Caco-2 (cell line): ENCODE data around the gene PLSCR1. TPM values are rescaled to one million over a fixed set of nuclear protein-coding genes. Genes with fewer than 3 reads are reported as not detected.

Experiments
- BruUV-seq: library from RNA; stranded (reverse); fragments of 400-500 nt; replicated peaks from 2 replicates; lab custom pipeline; 2021; lab: Mats Ljungman, UMichigan
- CTCF ChIA-PET: fragments of 300-600 bp; sonication (Branson Sonifier 250); formaldehyde crosslinking; loops from one replicate; lab custom pipeline; 2022; ENCODE audit warnings: antibody characterized with exemption; lab: Charles Lee
- POLR2A ChIA-PET: fragments of 300-600 bp; sonication (Branson Sonifier 250); formaldehyde crosslinking; loops from one replicate; lab custom pipeline; 2022; ENCODE audit warnings: antibody characterized with exemption; lab: Charles Lee
- DNase-seq, 2 experiments: peaks; one replicate each; pipeline versions ENCODE4 v3.0.0 to v3.0.0-alpha.2; 2020 to 2022
- H3K27me3 ChIP-seq: replicated peaks from 2 replicates; pipeline ENCODE4 v1.6.0; 2011; ENCODE audit warnings: low read length; ENCODE audit not compliant: control insufficient read depth, insufficient read depth
- H3K36me3 ChIP-seq: 2 replicates; pipeline ENCODE4 v1.5.1; 2011; ENCODE audit warnings: low read length; ENCODE audit not compliant: control insufficient read depth, insufficient read depth
- H3K4me1 ChIP-seq: fragments of 250-450 bp; sonication (Bioruptor Pico); 2 replicates; pipeline ENCODE4 v1.5.1; 2020; ENCODE audit warnings: mild to moderate bottlenecking
- H3K4me3 ChIP-seq: 2 replicates; pipeline ENCODE4 v1.5.1; 2011; ENCODE audit warnings: low read depth, mild to moderate bottlenecking, control low read depth, low read length
- H3K9me3 ChIP-seq: fragments of 250-450 bp; sonication (Bioruptor Pico); 2 replicates; pipeline ENCODE4 v1.5.1; 2020; ENCODE audit warnings: mild to moderate bottlenecking, moderate library complexity
- H3K27ac Mint-ChIP-seq: one replicate; pipeline ENCODE4 v1.8.0; 2022; ENCODE audit warnings: mixed read lengths; ENCODE audit not compliant: unreplicated experiment
- H3K27me3 Mint-ChIP-seq: one replicate; pipeline ENCODE4 v1.8.0; 2022; ENCODE audit warnings: mixed read lengths; ENCODE audit not compliant: insufficient read depth, unreplicated experiment
- H3K36me3 Mint-ChIP-seq: one replicate; pipeline ENCODE4 v1.8.0; 2022; ENCODE audit warnings: mild to moderate bottlenecking, mixed read lengths; ENCODE audit not compliant: insufficient read depth, unreplicated experiment
- H3K4me1 Mint-ChIP-seq: one replicate; pipeline ENCODE4 v1.8.0; 2022; ENCODE audit warnings: low read depth, mixed read lengths; ENCODE audit not compliant: unreplicated experiment
- H3K4me3 Mint-ChIP-seq: one replicate; pipeline ENCODE4 v1.8.0; 2022; ENCODE audit warnings: mild to moderate bottlenecking, moderate library complexity, mixed read lengths; ENCODE audit not compliant: unreplicated experiment
- H3K9me3 Mint-ChIP-seq: one replicate; pipeline ENCODE4 v1.8.0; 2022; ENCODE audit warnings: mixed read lengths; ENCODE audit not compliant: unreplicated experiment
- intact Hi-C: fragments of 100-400 bp; cut with micrococcal nuclease; formaldehyde crosslinking; loops from one replicate; pipeline ENCODE4 v1.10.0; 2022; ENCODE audit not compliant: unreplicated experiment
- total RNA-seq: library from RNA; stranded (reverse); gene quantifications from 2 replicates; pipeline ENCODE4 v1.2.3, GENCODE V29; 2022
- TF ChIP-seq, protein P1 (sequence below), 2 experiments: fragments of 200-600 bp in 1 of 2; IDR thresholded peaks; 1 replicate in 1 of 2; 2 replicates in 1 of 2; pipeline versions ENCODE4 v1.5.1 to v1.8.0; 2011 to 2022; ENCODE audit warnings: antibody characterized with exemption in 1 of 2, control low read depth in 1 of 2, inconsistent platforms in 1 of 2, low read depth in 1 of 2, low read length in 1 of 2, mild to moderate bottlenecking in 1 of 2, moderate library complexity in 1 of 2; ENCODE audit not compliant: insufficient read depth in 1 of 2, severe bottlenecking in 1 of 2, unreplicated experiment in 1 of 2

PLSCR1 gene
- total RNA-seq, 1 experiment from 2014 or later = 116 TPM

DNA sequence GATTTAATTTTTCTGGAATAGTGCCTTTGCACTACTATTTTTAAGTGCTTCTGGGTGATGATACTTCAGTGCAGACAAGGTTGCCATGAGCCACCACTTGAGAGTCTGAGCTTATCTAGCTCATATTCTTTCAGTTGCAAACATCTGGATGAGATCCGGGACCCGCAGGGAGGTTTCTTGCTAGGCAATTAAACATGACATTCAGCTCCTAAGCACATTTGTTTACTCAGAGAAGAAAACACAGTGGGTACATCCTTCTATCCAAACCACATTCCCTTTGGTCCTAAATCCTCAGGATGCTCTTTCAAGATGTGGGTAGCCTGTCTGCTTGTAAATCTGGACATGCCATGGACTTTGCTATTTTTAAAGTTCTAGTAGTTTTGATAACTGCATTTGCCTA is 12.0 kb downstream of the PLSCR1 start:
- Mint-ChIP-seq H3K4me3 (no peak overlapping the region), H3K4me1 (peaks cover 17% of the 10 kb centered on the region), H3K27ac (no peak overlapping the region), H3K9me3 (no peaks in the 10 kb centered on the region), H3K36me3 (peaks cover 41% of the 10 kb centered on the region), H3K27me3 (no peaks in the 10 kb centered on the region)
- intact Hi-C loops = no loop called here
- H3K27me3 ChIP-seq = no peaks in the 10 kb centered on the region
- no peaks in the 10 kb centered on the region for H3K9me3 ChIP-seq
- TF ChIP-seq, protein P1, sequence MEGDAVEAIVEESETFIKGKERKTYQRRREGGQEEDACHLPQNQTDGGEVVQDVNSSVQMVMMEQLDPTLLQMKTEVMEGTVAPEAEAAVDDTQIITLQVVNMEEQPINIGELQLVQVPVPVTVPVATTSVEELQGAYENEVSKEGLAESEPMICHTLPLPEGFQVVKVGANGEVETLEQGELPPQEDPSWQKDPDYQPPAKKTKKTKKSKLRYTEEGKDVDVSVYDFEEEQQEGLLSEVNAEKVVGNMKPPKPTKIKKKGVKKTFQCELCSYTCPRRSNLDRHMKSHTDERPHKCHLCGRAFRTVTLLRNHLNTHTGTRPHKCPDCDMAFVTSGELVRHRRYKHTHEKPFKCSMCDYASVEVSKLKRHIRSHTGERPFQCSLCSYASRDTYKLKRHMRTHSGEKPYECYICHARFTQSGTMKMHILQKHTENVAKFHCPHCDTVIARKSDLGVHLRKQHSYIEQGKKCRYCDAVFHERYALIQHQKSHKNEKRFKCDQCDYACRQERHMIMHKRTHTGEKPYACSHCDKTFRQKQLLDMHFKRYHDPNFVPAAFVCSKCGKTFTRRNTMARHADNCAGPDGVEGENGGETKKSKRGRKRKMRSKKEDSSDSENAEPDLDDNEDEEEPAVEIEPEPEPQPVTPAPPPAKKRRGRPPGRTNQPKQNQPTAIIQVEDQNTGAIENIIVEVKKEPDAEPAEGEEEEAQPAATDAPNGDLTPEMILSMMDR (IDR thresholded peaks at IDR 0.05; ENCODE audit: insufficient read depth in 1 of 2, low read depth in 1 of 2, low read length in 1 of 2, severe bottlenecking in 1 of 2, unreplicated experiment in 1 of 2) = no peak
- no peak overlapping the region for H3K4me3 ChIP-seq
- ChIA-PET CTCF (no interaction called here), POLR2A (interaction anchor here (0.6 kb wide), 1 partner anchor 12 kb away, joined by 3 read pairs; the partner anchor contains the start of gene PLSCR1)
- H3K4me1 ChIP-seq = 0 out of 2 replicates have a peak, but pooled peaks cover 7% of the 10 kb centered on the region
- DNase-seq = no peak
- no TSS peak for BruUV-seq
- H3K36me3 ChIP-seq = no peaks in the 10 kb centered on the region

DNA sequence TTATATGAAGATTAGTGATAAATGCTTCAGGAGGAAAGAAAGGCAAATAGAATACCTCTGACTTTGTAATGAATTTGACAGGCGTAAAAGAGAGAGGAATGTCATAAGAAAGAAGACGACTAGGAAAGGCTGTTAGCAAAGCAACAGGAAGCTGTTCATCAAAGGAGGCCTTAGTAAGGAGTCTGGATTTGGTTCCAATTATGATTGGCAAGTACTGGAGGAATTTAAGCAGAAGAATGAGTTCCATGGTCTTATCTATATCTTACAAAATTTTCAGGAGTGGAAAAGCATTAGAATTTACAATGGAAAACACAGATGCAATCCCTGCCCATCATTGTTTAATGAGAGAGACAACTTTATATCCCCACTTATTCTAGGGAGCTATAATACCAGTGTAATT is 13.8 kb downstream of the PLSCR1 start:
- no peaks in the 10 kb centered on the region for H3K27me3 ChIP-seq
- Mint-ChIP-seq H3K27me3 (no peaks in the 10 kb centered on the region), H3K4me1 (peaks cover 11% of the 10 kb centered on the region), H3K36me3 (peaks cover 38% of the 10 kb centered on the region), H3K4me3 (no peak overlapping the region), H3K9me3 (no peaks in the 10 kb centered on the region), H3K27ac (no peak overlapping the region)
- intact Hi-C loops = no loop called here
- no peaks in the 10 kb centered on the region for H3K36me3 ChIP-seq
- CTCF ChIA-PET = no interaction called here
- no TSS peak for BruUV-seq
- TF ChIP-seq, protein P1 (IDR thresholded peaks at IDR 0.05; ENCODE audit: insufficient read depth in 1 of 2, low read depth in 1 of 2, low read length in 1 of 2, severe bottlenecking in 1 of 2, unreplicated experiment in 1 of 2) = no peak
- DNase-seq = no peak
- POLR2A ChIA-PET = interaction anchor here (0.9 kb wide), 1 partner anchor 14 kb away, joined by 5 read pairs; the partner anchor contains the start of gene PLSCR1
- no peak overlapping the region for H3K4me3 ChIP-seq
- no peaks in the 10 kb centered on the region for H3K9me3 ChIP-seq
- 0 out of 2 replicates have a peak, but pooled peaks cover 7% of the 10 kb centered on the region for H3K4me1 ChIP-seq

DNA sequence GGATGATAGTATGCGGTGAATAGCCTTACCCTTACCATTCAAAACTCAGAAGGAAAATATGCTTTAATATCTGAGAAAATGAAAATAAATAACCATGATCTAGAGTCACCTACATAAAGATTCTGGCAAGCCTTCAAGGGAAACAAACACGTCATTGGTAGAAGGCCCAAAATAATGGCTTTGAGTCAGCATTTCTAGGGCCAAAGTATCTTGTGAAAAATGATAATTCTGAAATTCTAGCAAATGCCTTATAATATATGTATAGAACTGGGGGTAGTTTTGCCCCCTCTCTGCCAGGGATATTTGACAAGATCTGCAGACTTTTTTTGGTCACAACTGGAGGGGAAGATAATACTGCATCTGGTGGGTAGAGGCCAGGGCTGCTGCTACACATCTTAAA is 15.4 kb downstream of the PLSCR1 start:
- ChIA-PET CTCF (interaction anchor here (0.6 kb wide), 1 partner anchor 1844 kb away, joined by 3 read pairs; no protein-coding TSS in a partner anchor), POLR2A (no interaction called here)
- Histone ChIP-seq H3K4me1 (0 out of 2 replicates have a peak, but pooled peaks cover under 1% of the 10 kb centered on the region), H3K9me3 (no peaks in the 10 kb centered on the region), H3K4me3 (no peak overlapping the region), H3K27me3 (no peaks in the 10 kb centered on the region), H3K36me3 (no peaks in the 10 kb centered on the region)
- H3K9me3 Mint-ChIP-seq = no peaks in the 10 kb centered on the region
- H3K27ac Mint-ChIP-seq = no peak overlapping the region
- DNase-seq = no peak
- no TSS peak for BruUV-seq
- H3K4me1 Mint-ChIP-seq = peaks cover 11% of the 10 kb centered on the region
- TF ChIP-seq, protein P1 (IDR thresholded peaks at IDR 0.05; ENCODE audit: insufficient read depth in 1 of 2, low read depth in 1 of 2, low read length in 1 of 2, severe bottlenecking in 1 of 2, unreplicated experiment in 1 of 2) = no peak
- H3K4me3 Mint-ChIP-seq = no peak overlapping the region
- H3K36me3 Mint-ChIP-seq = peaks cover 28% of the 10 kb centered on the region
- H3K27me3 Mint-ChIP-seq = no peaks in the 10 kb centered on the region
- intact Hi-C loops = no loop called here
